Tibial artery (tissue), 4 donors: ENCODE data around the gene CD200R1.

Source experiments
- DNase-seq, 2 donors: peaks; one replicate each; pipeline ENCODE4 v3.0.0-alpha.2; 2019
- H3K27ac ChIP-seq, 2 donors: fragments of 200-600 bp; sonication (generic) in 1 of 2; 1 replicate in 1 of 2; 2 replicates in 1 of 2; pipeline ENCODE4 v1.5.1; 2018 to 2019; ENCODE audit warnings: mild to moderate bottlenecking in 1 of 2
- H3K27me3 ChIP-seq, 2 donors: fragments of 200-600 bp; sonication (generic) in 1 of 2; one replicate each; pipeline versions ENCODE4 v1.5.1 to v1.6.0; 2016 to 2019
- H3K36me3 ChIP-seq, 3 donors: fragments of 200-600 bp; sonication (generic) in 2 of 3; one replicate each; pipeline ENCODE4 v1.5.1; 2016 to 2019; ENCODE audit warnings: mild to moderate bottlenecking in 2 of 3
- H3K4me1 ChIP-seq, 4 donors: fragments of 200-600 bp; sonication (generic) in 2 of 4; 1 replicate in 3 of 4; 2 replicates in 1 of 4; pipeline ENCODE4 v1.5.1; 2016 to 2019
- H3K4me3 ChIP-seq, 2 donors: fragments of 200-600 bp; sonication (generic) in 1 of 2; 1 replicate in 1 of 2; 2 replicates in 1 of 2; pipeline ENCODE4 v1.5.1; 2018 to 2019; ENCODE audit warnings: mild to moderate bottlenecking in 2 of 2
- H3K9me3 ChIP-seq, 3 donors: fragments of 200-600 bp; sonication (generic) in 1 of 3; one replicate each; pipeline ENCODE4 v1.5.1; 2016 to 2019
- CTCF ChIP-seq, 2 experiments: fragments of 200-600 bp in 1 of 2; fragments of 450-650 bp in 1 of 2; IDR thresholded peaks; one replicate each; pipeline ENCODE4 v1.5.1; 2017 to 2019; ENCODE audit warnings: antibody characterized with exemption in 2 of 2, mild to moderate bottlenecking in 1 of 2, moderate library complexity in 1 of 2
- intact Hi-C: fragments of 100-400 bp; cut with DNase I; formaldehyde crosslinking; loops from one replicate; pipeline ENCODE4 v1.15.0; 2023; ENCODE audit warnings: low total_unique reads

Gene CD200R1

GRCh38 chr3:112966633-112967032, 8.3 kb downstream of the CD200R1 start:
- no peaks in the 10 kb centered on the region for H3K27me3 ChIP-seq
- H3K9me3 ChIP-seq: peaks cover 0 to 5% (median 0%) of the 10 kb centered on the region in 3 donors
- H3K27ac ChIP-seq: no peak overlapping the region
- intact Hi-C loops: no loop called here
- no peak for TF ChIP-seq CTCF (IDR thresholded peaks at IDR 0.05)
- DNase-seq: no peak
- H3K4me3 ChIP-seq: no peak overlapping the region
- H3K4me1 ChIP-seq: no peaks in the 10 kb centered on the region
- H3K36me3 ChIP-seq: no peaks in the 10 kb centered on the region

- intact Hi-C loops: no loop called here
- peaks cover 0 to 5% (median 0%) of the 10 kb centered on the region in 3 donors for H3K9me3 ChIP-seq
- no peaks in the 10 kb centered on the region for H3K4me1 ChIP-seq
Measured at GRCh38 chr3:112965656-112966055, 9.2 kb downstream of the CD200R1 start.

GRCh38 chr3:112963683-112964082, 11.2 kb downstream of the CD200R1 start:
- Histone ChIP-seq H3K4me3 (no peak overlapping the region), H3K27ac (no peak overlapping the region), H3K9me3 (peaks cover 0 to 5% (median 0%) of the 10 kb centered on the region in 3 donors), H3K27me3 (no peaks in the 10 kb centered on the region), H3K4me1 (no peaks in the 10 kb centered on the region), H3K36me3 (no peaks in the 10 kb centered on the region)
- no peak for TF ChIP-seq CTCF (IDR thresholded peaks at IDR 0.05)
- intact Hi-C loops: no loop called here
- DNase-seq: no peak

More at GRCh38 chr3:112965656-112966055, 9.2 kb downstream of the CD200R1 start:
- H3K27ac ChIP-seq: no peak overlapping the region
- H3K4me3 ChIP-seq: no peak overlapping the region
- TF ChIP-seq CTCF (IDR thresholded peaks at IDR 0.05): no peak
- no peaks in the 10 kb centered on the region for H3K27me3 ChIP-seq
- no peaks in the 10 kb centered on the region for H3K36me3 ChIP-seq
- DNase-seq: no peak

- no peaks in the 10 kb centered on the region for H3K36me3 ChIP-seq
- TF ChIP-seq CTCF (IDR thresholded peaks at IDR 0.05): no peak
- H3K27me3 ChIP-seq: no peaks in the 10 kb centered on the region
- H3K9me3 ChIP-seq: peaks cover 0 to 10% (median 0%) of the 10 kb centered on the region in 3 donors
- DNase-seq: no peak
- no peak overlapping the region for H3K4me3 ChIP-seq
- no peaks in the 10 kb centered on the region for H3K4me1 ChIP-seq
- intact Hi-C loops: no loop called here
- H3K27ac ChIP-seq: no peak overlapping the region
Measured at GRCh38 chr3:112958811-112959560, 15.9 kb downstream of the CD200R1 start.

- no peak for TF ChIP-seq CTCF (IDR thresholded peaks at IDR 0.05)
- H3K9me3 ChIP-seq: peaks cover 0 to 5% (median 0%) of the 10 kb centered on the region in 3 donors
- DNase-seq: no peak
- H3K4me1 ChIP-seq: no peaks in the 10 kb centered on the region
- H3K27ac ChIP-seq: no peak overlapping the region
- H3K4me3 ChIP-seq: no peak overlapping the region
- no peaks in the 10 kb centered on the region for H3K27me3 ChIP-seq
- intact Hi-C loops: no loop called here
- no peaks in the 10 kb centered on the region for H3K36me3 ChIP-seq
Measured at GRCh38 chr3:112956351-112956750, 18.6 kb downstream of the CD200R1 start.
